T-helper 1 cell treated with Interleukin-12 subunit alpha and Interleukin-12 subunit beta and Interleukin-4 antibody, amounts not matched to agents 30 μg/mL and 1 μg/mL, for 36 hours (primary cell): ENCODE results near the gene POU2F1.
A peak's percentile ranks its signal among the peaks of the same experiment; 100 is the strongest.

ENCODE experiments used
- H3K27ac Mint-ChIP-seq: one replicate; pipeline ENCODE4 v1.8.0; 2021; ENCODE audit warnings: mild to moderate bottlenecking, mixed read lengths
- H3K27me3 Mint-ChIP-seq: one replicate; pipeline ENCODE4 v1.8.0; 2021; ENCODE audit warnings: low read depth, mixed read lengths
- H3K36me3 Mint-ChIP-seq: one replicate; pipeline ENCODE4 v1.8.0; 2021; ENCODE audit warnings: low read depth, mixed read lengths
- H3K4me1 Mint-ChIP-seq: one replicate; pipeline ENCODE4 v1.8.0; 2021; ENCODE audit warnings: low read depth, mixed read lengths
- H3K4me3 Mint-ChIP-seq: one replicate; pipeline ENCODE4 v1.8.0; 2021; ENCODE audit warnings: mild to moderate bottlenecking, moderate library complexity, mixed read lengths
- H3K9me3 Mint-ChIP-seq: one replicate; pipeline ENCODE4 v1.8.0; 2021; ENCODE audit warnings: mixed read lengths

POU2F1 gene

GRCh38 chr1:167452483-167452882 is 231.8 kb downstream of the POU2F1 start:
- Mint-ChIP-seq H3K9me3 (no peaks in the 10 kb centered on the region), H3K27me3 (no peaks in the 10 kb centered on the region), H3K4me1 (peaks cover 57% of the 10 kb centered on the region), H3K27ac (no peak overlapping the region), H3K36me3 (peaks cover 12% of the 10 kb centered on the region), H3K4me3 (no peak overlapping the region)

- Mint-ChIP-seq H3K4me1 (peaks cover 57% of the 10 kb centered on the region), H3K9me3 (no peaks in the 10 kb centered on the region), H3K27ac (peak overlapping the region; percentile 37), H3K27me3 (no peaks in the 10 kb centered on the region), H3K4me3 (peak overlapping the region; percentile 6), H3K36me3 (peaks cover 18% of the 10 kb centered on the region)
Measured at GRCh38 chr1:167453123-167453522, 232.4 kb downstream of the POU2F1 start.

- Mint-ChIP-seq H3K9me3 (no peaks in the 10 kb centered on the region), H3K27ac (peak overlapping the region; percentile 28), H3K36me3 (peaks cover 21% of the 10 kb centered on the region), H3K4me3 (peak overlapping the region; percentile 69), H3K4me1 (peaks cover 51% of the 10 kb centered on the region), H3K27me3 (no peaks in the 10 kb centered on the region)
Measured at GRCh38 chr1:167454304-167454893, 233.7 kb downstream of the POU2F1 start.

- Mint-ChIP-seq H3K4me1 (peaks cover 51% of the 10 kb centered on the region), H3K9me3 (no peaks in the 10 kb centered on the region), H3K4me3 (peak overlapping the region; percentile 54), H3K36me3 (peaks cover 21% of the 10 kb centered on the region), H3K27ac (peak overlapping the region; percentile 14), H3K27me3 (no peaks in the 10 kb centered on the region)
Measured at GRCh38 chr1:167454894-167455785, 234.5 kb downstream of the POU2F1 start.

GRCh38 chr1:167455786-167456446 is 235.2 kb downstream of the POU2F1 start:
- peak overlapping the region; percentile 82 for H3K27ac Mint-ChIP-seq
- H3K4me1 Mint-ChIP-seq, result peaks cover 48% of the 10 kb centered on the region
- no peaks in the 10 kb centered on the region for H3K9me3 Mint-ChIP-seq
- peaks cover 26% of the 10 kb centered on the region for H3K36me3 Mint-ChIP-seq
- H3K27me3 Mint-ChIP-seq, result no peaks in the 10 kb centered on the region
- peak overlapping the region; percentile 78 for H3K4me3 Mint-ChIP-seq

- Mint-ChIP-seq H3K36me3 (peaks cover 24% of the 10 kb centered on the region), H3K4me3 (peak overlapping the region; percentile 78), H3K4me1 (peaks cover 45% of the 10 kb centered on the region), H3K27me3 (no peaks in the 10 kb centered on the region), H3K27ac (peak overlapping the region; percentile 82), H3K9me3 (no peaks in the 10 kb centered on the region)
Measured at GRCh38 chr1:167456524-167456923, 235.8 kb downstream of the POU2F1 start.

GRCh38 chr1:167456926-167457325 is 236.2 kb downstream of the POU2F1 start:
- H3K4me1 Mint-ChIP-seq, result peaks cover 43% of the 10 kb centered on the region
- H3K27me3 Mint-ChIP-seq, result no peaks in the 10 kb centered on the region
- H3K9me3 Mint-ChIP-seq, result no peaks in the 10 kb centered on the region
- peak overlapping the region; percentile 82 for H3K27ac Mint-ChIP-seq
- peaks cover 24% of the 10 kb centered on the region for H3K36me3 Mint-ChIP-seq
- peak overlapping the region; percentile 78 for H3K4me3 Mint-ChIP-seq

- Mint-ChIP-seq H3K27me3 (no peaks in the 10 kb centered on the region), H3K27ac (no peak overlapping the region), H3K4me3 (no peak overlapping the region), H3K36me3 (peaks cover 20% of the 10 kb centered on the region), H3K9me3 (no peaks in the 10 kb centered on the region), H3K4me1 (peaks cover 38% of the 10 kb centered on the region)
Measured at GRCh38 chr1:167457936-167458584, 237.4 kb downstream of the POU2F1 start.

GRCh38 chr1:167460836-167461235 is 240.2 kb downstream of the POU2F1 start:
- Mint-ChIP-seq H3K36me3 (peaks cover 30% of the 10 kb centered on the region), H3K4me1 (peaks cover 39% of the 10 kb centered on the region), H3K9me3 (no peaks in the 10 kb centered on the region), H3K4me3 (no peak overlapping the region), H3K27ac (no peak overlapping the region), H3K27me3 (no peaks in the 10 kb centered on the region)

GRCh38 chr1:167462341-167462740 is 241.7 kb downstream of the POU2F1 start:
- Mint-ChIP-seq H3K4me3 (no peak overlapping the region), H3K36me3 (peaks cover 30% of the 10 kb centered on the region), H3K27ac (no peak overlapping the region), H3K4me1 (peaks cover 29% of the 10 kb centered on the region), H3K27me3 (no peaks in the 10 kb centered on the region), H3K9me3 (no peaks in the 10 kb centered on the region)

GRCh38 chr1:167463080-167463479 is 242.4 kb downstream of the POU2F1 start:
- H3K4me1 Mint-ChIP-seq, result peaks cover 22% of the 10 kb centered on the region
- no peak overlapping the region for H3K4me3 Mint-ChIP-seq
- no peaks in the 10 kb centered on the region for H3K27me3 Mint-ChIP-seq
- H3K9me3 Mint-ChIP-seq, result no peaks in the 10 kb centered on the region
- peaks cover 27% of the 10 kb centered on the region for H3K36me3 Mint-ChIP-seq
- H3K27ac Mint-ChIP-seq, result peak overlapping the region; percentile 13

- Mint-ChIP-seq H3K36me3 (peaks cover 24% of the 10 kb centered on the region), H3K27me3 (no peaks in the 10 kb centered on the region), H3K4me3 (no peak overlapping the region), H3K9me3 (no peaks in the 10 kb centered on the region), H3K27ac (no peak overlapping the region), H3K4me1 (peaks cover 27% of the 10 kb centered on the region)
Measured at GRCh38 chr1:167463875-167464575, 243.3 kb downstream of the POU2F1 start.

GRCh38 chr1:167465018-167465417 is 244.3 kb downstream of the POU2F1 start:
- peak overlapping the region; percentile 47 for H3K27ac Mint-ChIP-seq
- H3K27me3 Mint-ChIP-seq, result no peaks in the 10 kb centered on the region
- peaks cover 26% of the 10 kb centered on the region for H3K36me3 Mint-ChIP-seq
- H3K9me3 Mint-ChIP-seq, result no peaks in the 10 kb centered on the region
- H3K4me3 Mint-ChIP-seq, result no peak overlapping the region
- peaks cover 32% of the 10 kb centered on the region for H3K4me1 Mint-ChIP-seq

- Mint-ChIP-seq H3K27me3 (no peaks in the 10 kb centered on the region), H3K9me3 (no peaks in the 10 kb centered on the region), H3K36me3 (peaks cover 21% of the 10 kb centered on the region), H3K4me1 (peaks cover 31% of the 10 kb centered on the region), H3K27ac (no peak overlapping the region), H3K4me3 (no peak overlapping the region)
Measured at GRCh38 chr1:167465743-167466142, 245.1 kb downstream of the POU2F1 start.
